CD4-positive, alpha-beta memory T cell (primary cell): ENCODE measurements around the gene RSL1D1. TPM values are rescaled to one million over a fixed set of nuclear protein-coding genes. Genes with fewer than 3 reads are reported as not detected.
"Not testable (repeated sequence)": the region's sequence is repeated elsewhere in the genome, so short reads cannot be mapped to it uniquely, and the experiment has no call there.

Experiments
- CTCF ChIA-PET: fragments of 350-600 bp; sonication (Branson Sonifier 250); formaldehyde crosslinking; loops from one replicate; lab custom pipeline; 2021; ENCODE audit warnings: inconsistent platforms; ENCODE audit not compliant: partially characterized antibody; lab: Charles Lee
- POLR2A ChIA-PET: fragments of 350-600 bp; sonication (Branson Sonifier 250); formaldehyde crosslinking; loops from one replicate; lab custom pipeline; 2021; ENCODE audit not compliant: partially characterized antibody; lab: Charles Lee
- DNase-seq, 5 donors: peaks; one replicate each; pipeline versions ENCODE4 v3.0.0 to v3.0.0-alpha.2; 2020 to 2022; ENCODE audit warnings: mixed read lengths in 1 of 5
- H3K27ac ChIP-seq: one replicate; pipeline ENCODE4 v1.7.0; 2013; ENCODE audit warnings: low read depth, low read length
- H3K27me3 ChIP-seq: 2 replicates; pipeline ENCODE4 v1.7.0; 2013; ENCODE audit warnings: mild to moderate bottlenecking, low read length, moderate library complexity; ENCODE audit not compliant: insufficient read depth
- H3K36me3 ChIP-seq: 2 replicates; pipeline ENCODE4 v1.7.0; 2013; ENCODE audit warnings: mild to moderate bottlenecking, low read length, moderate library complexity; ENCODE audit not compliant: insufficient read depth
- H3K4me1 ChIP-seq: 2 replicates; pipeline ENCODE4 v1.7.0; 2013; ENCODE audit warnings: mild to moderate bottlenecking, low read length, moderate library complexity; ENCODE audit not compliant: insufficient read depth
- H3K4me3 ChIP-seq, 2 donors: one replicate each; pipeline ENCODE4 v1.7.0; 2013; ENCODE audit warnings: low read length in 2 of 2, mild to moderate bottlenecking in 1 of 2
- H3K9me3 ChIP-seq, 2 donors: one replicate each; pipeline ENCODE4 v1.7.0; 2013; ENCODE audit warnings: low read length in 2 of 2, control low read depth in 1 of 2; ENCODE audit not compliant: control insufficient read depth in 1 of 2
- H3K27ac Mint-ChIP-seq, 7 donors: one replicate each; pipeline ENCODE4 v1.8.0; 2020 to 2021; ENCODE audit warnings: mixed read lengths in 7 of 7, mild to moderate bottlenecking in 6 of 7, inconsistent platforms in 3 of 7, moderate library complexity in 3 of 7
- H3K27me3 Mint-ChIP-seq, 2 donors: one replicate each; pipeline ENCODE4 v1.8.0; 2020 to 2021; ENCODE audit warnings: mixed read lengths in 2 of 2
- H3K36me3 Mint-ChIP-seq, 2 donors: one replicate each; pipeline ENCODE4 v1.8.0; 2020 to 2021; ENCODE audit warnings: mixed read lengths in 2 of 2, inconsistent platforms in 1 of 2, mild to moderate bottlenecking in 1 of 2
- H3K4me1 Mint-ChIP-seq, 4 donors: one replicate each; pipeline ENCODE4 v1.8.0; 2020 to 2021; ENCODE audit warnings: mixed read lengths in 4 of 4, mild to moderate bottlenecking in 1 of 4
- H3K4me3 Mint-ChIP-seq, 8 donors: one replicate each; pipeline ENCODE4 v1.8.0; 2020 to 2021; ENCODE audit warnings: mixed read lengths in 8 of 8, mild to moderate bottlenecking in 7 of 8, moderate library complexity in 6 of 8, inconsistent platforms in 3 of 8
- H3K9me3 Mint-ChIP-seq, 8 donors: one replicate each; pipeline ENCODE4 v1.8.0; 2020 to 2021; ENCODE audit warnings: mixed read lengths in 8 of 8, mild to moderate bottlenecking in 5 of 8, inconsistent platforms in 3 of 8, moderate library complexity in 1 of 8
- intact Hi-C: fragments of 100-400 bp; cut with micrococcal nuclease; formaldehyde crosslinking; loops from one replicate; pipeline ENCODE4 v1.15.1; 2023
- polyA plus RNA-seq, 2 donors: library from polyadenylated mRNA; unstranded; fragments of 300-500 nt; fragmentation: Illumina TruSeq; gene quantifications; one replicate each; pipeline ENCODE4 v1.2.3, GENCODE V29; 2021
- total RNA-seq, 2 experiments: library from RNA; stranded (reverse); gene quantifications; one replicate each; pipeline ENCODE4 v1.2.3, GENCODE V29; 2021

Gene RSL1D1
- total and polyA plus RNA-seq, 4 experiments from 2014 or later, result 124 to 325 (median 193) TPM

- H3K36me3 ChIP-seq, result peaks cover 4% of the 10 kb centered on the region
- CTCF ChIA-PET, result interaction anchor here (0.6 to 1.4 kb wide), 3 partner anchors 11 to 77 kb away, joined by 3 to 4 read pairs (median 3); no protein-coding TSS in a partner anchor
- H3K4me1 ChIP-seq, result peaks cover 76% of the 10 kb centered on the region
- no peaks in the 10 kb centered on the region for H3K9me3 ChIP-seq
- DNase-seq, result peak in 1 of 5 donors; percentile 50
- peaks cover 0 to 3% (median 0%) of the 10 kb centered on the region in 8 donors for H3K9me3 Mint-ChIP-seq
- peak overlapping the region in 5 of 8 donors; percentile 34 to 70 (median 56) for H3K4me3 Mint-ChIP-seq
- H3K27me3 Mint-ChIP-seq, result no peaks in the 10 kb centered on the region
- H3K27ac Mint-ChIP-seq, result peak overlapping the region; percentile 73 to 99 (median 79)
- no peak overlapping the region for H3K4me3 ChIP-seq
- H3K36me3 Mint-ChIP-seq, result peaks cover 0 to 42% of the 10 kb centered on the region in 2 donors
- intact Hi-C loops, result no loop called here
- H3K27me3 ChIP-seq, result no peaks in the 10 kb centered on the region
- POLR2A ChIA-PET, result interaction anchor here (0.6 to 7.7 kb wide), 5 partner anchors 9 to 49 kb away, joined by 3 to 155 read pairs (median 4); partner anchors contain the start of gene TXNDC11
- H3K4me1 Mint-ChIP-seq, result peaks cover 48 to 79% (median 62%) of the 10 kb centered on the region in 4 donors
- peak overlapping the region; percentile 24 for H3K27ac ChIP-seq
These were observed 58.7 kb downstream of the RSL1D1 start for GRCh38 chr16:11792410-11793241.

GRCh38 chr16:11791144-11791828 lies 60.1 kb downstream of the RSL1D1 start:
- H3K27ac Mint-ChIP-seq, result peak overlapping the region; percentile 53 to 96 (median 86)
- H3K27me3 ChIP-seq, result no peaks in the 10 kb centered on the region
- POLR2A ChIA-PET, result interaction anchor here (1.7 to 3.1 kb wide), 3 partner anchors 9 to 49 kb away, joined by 4 to 18 read pairs (median 8); partner anchors contain the start of gene TXNDC11
- H3K36me3 ChIP-seq, result peaks cover 4% of the 10 kb centered on the region
- DNase-seq, result no peak
- H3K36me3 Mint-ChIP-seq, result peaks cover 0 to 38% of the 10 kb centered on the region in 2 donors
- CTCF ChIA-PET, result interaction anchor here (0.6 to 1.2 kb wide), 4 partner anchors 9 to 1274 kb away, joined by 3 read pairs; no protein-coding TSS in a partner anchor
- no peaks in the 10 kb centered on the region for H3K27me3 Mint-ChIP-seq
- peak overlapping the region; percentile 1 for H3K27ac ChIP-seq
- peaks cover 0 to 3% (median 0%) of the 10 kb centered on the region in 8 donors for H3K9me3 Mint-ChIP-seq
- H3K4me1 Mint-ChIP-seq, result peaks cover 58 to 85% (median 73%) of the 10 kb centered on the region in 4 donors
- peaks cover 89% of the 10 kb centered on the region for H3K4me1 ChIP-seq
- H3K4me3 Mint-ChIP-seq, result peak overlapping the region in 3 of 8 donors; percentile 5 to 34 (median 16)
- intact Hi-C loops, result no loop called here
- H3K9me3 ChIP-seq, result no peaks in the 10 kb centered on the region
- H3K4me3 ChIP-seq, result no peak overlapping the region

GRCh38 chr16:11788914-11789313 lies 62.4 kb downstream of the RSL1D1 start:
- intact Hi-C loops, result no loop called here
- Histone ChIP-seq H3K27ac (no peak overlapping the region), H3K36me3 (peaks cover 4% of the 10 kb centered on the region), H3K9me3 (no peaks in the 10 kb centered on the region), H3K4me1 (peaks cover 89% of the 10 kb centered on the region), H3K27me3 (no peaks in the 10 kb centered on the region), H3K4me3 (no peak overlapping the region)
- Mint-ChIP-seq H3K4me3 (peak overlapping the region in 1 of 8 donors; percentile 9), H3K36me3 (peaks cover 0 to 19% of the 10 kb centered on the region in 2 donors), H3K27ac (peak overlapping the region in 6 of 7 donors; percentile 15 to 93 (median 73)), H3K27me3 (no peaks in the 10 kb centered on the region), H3K4me1 (peaks cover 46 to 76% (median 61%) of the 10 kb centered on the region in 4 donors), H3K9me3 (no peaks in the 10 kb centered on the region)
- ChIA-PET POLR2A (interaction anchor here (1.1 kb wide), 1 partner anchor 9 kb away, joined by 3 read pairs; the partner anchor contains the start of gene ZC3H7A), CTCF (interaction anchor here (1.1 kb wide), 1 partner anchor 10 kb away, joined by 3 read pairs; no protein-coding TSS in a partner anchor)
- peak in 1 of 5 donors; percentile 32 for DNase-seq

GRCh38 chr16:11784980-11785599 lies 66.3 kb downstream of the RSL1D1 start:
- Histone ChIP-seq H3K27ac (peak overlapping the region; percentile 33), H3K4me1 (peaks cover 89% of the 10 kb centered on the region)
- H3K4me3 ChIP-seq, H3K9me3 Mint-ChIP-seq, H3K27me3 Mint-ChIP-seq, DNase-seq, H3K4me3 Mint-ChIP-seq, H3K27me3 ChIP-seq, H3K9me3 ChIP-seq, H3K36me3 ChIP-seq, intact Hi-C loops: not testable (repeated sequence)
- CTCF ChIA-PET, result interaction anchor here (1.1 to 3.3 kb wide), 4 partner anchors 8 to 283 kb away, joined by 4 to 24 read pairs (median 4); partner anchors contain the start of gene ZC3H7A
- Mint-ChIP-seq H3K27ac (peak overlapping the region in 6 of 7 donors; percentile 53 to 97 (median 85)), H3K36me3 (peaks cover 0 to 19% of the 10 kb centered on the region in 2 donors), H3K4me1 (peaks cover 44 to 74% (median 60%) of the 10 kb centered on the region in 4 donors)
- POLR2A ChIA-PET, result interaction anchor here (3.5 to 8.3 kb wide), 2 partner anchors 12 to 42 kb away, joined by 21 to 155 read pairs; partner anchors contain the start of genes TXNDC11 and ZC3H7A

- CTCF ChIA-PET, result interaction anchor here (0.7 to 3.3 kb wide), 4 partner anchors 9 to 284 kb away, joined by 4 to 24 read pairs (median 4); partner anchors contain the start of gene ZC3H7A
- H3K27me3 Mint-ChIP-seq, H3K9me3 ChIP-seq, intact Hi-C loops, DNase-seq, H3K27me3 ChIP-seq, H3K36me3 ChIP-seq, H3K4me3 ChIP-seq, H3K9me3 Mint-ChIP-seq: not testable (repeated sequence)
- peak overlapping the region in 3 of 8 donors; percentile 20 to 57 (median 34) for H3K4me3 Mint-ChIP-seq
- H3K27ac Mint-ChIP-seq, result peak overlapping the region in 6 of 7 donors; percentile 48 to 97 (median 82)
- H3K27ac ChIP-seq, result peak overlapping the region; percentile 96
- peaks cover 84% of the 10 kb centered on the region for H3K4me1 ChIP-seq
- H3K36me3 Mint-ChIP-seq, result peaks cover 0 to 23% of the 10 kb centered on the region in 2 donors
- POLR2A ChIA-PET, result interaction anchor here (0.9 to 8.3 kb wide), 3 partner anchors 8 to 41 kb away, joined by 3 to 155 read pairs (median 21); partner anchors contain the start of genes TXNDC11 and ZC3H7A
- peaks cover 43 to 72% (median 58%) of the 10 kb centered on the region in 4 donors for H3K4me1 Mint-ChIP-seq
These were observed 67.0 kb downstream of the RSL1D1 start for GRCh38 chr16:11784381-11784780.

- Histone ChIP-seq H3K4me3 (peak overlapping the region in 1 of 2 donors; percentile 58), H3K9me3 (no peaks in the 10 kb centered on the region), H3K4me1 (peaks cover 80% of the 10 kb centered on the region), H3K27ac (peak overlapping the region; percentile 96), H3K36me3 (no peaks in the 10 kb centered on the region), H3K27me3 (no peaks in the 10 kb centered on the region)
- Mint-ChIP-seq H3K27ac (peak overlapping the region; percentile 97 to 100 (median 98)), H3K9me3 (no peaks in the 10 kb centered on the region), H3K4me1 (peaks cover 43 to 71% (median 57%) of the 10 kb centered on the region in 4 donors), H3K27me3 (no peaks in the 10 kb centered on the region), H3K4me3 (peak overlapping the region; percentile 82 to 90 (median 86)), H3K36me3 (peaks cover 0 to 24% of the 10 kb centered on the region in 2 donors)
- POLR2A ChIA-PET, result interaction anchor here (0.9 to 8.3 kb wide), 3 partner anchors 8 to 41 kb away, joined by 3 to 155 read pairs (median 21); partner anchors contain the start of genes TXNDC11 and ZC3H7A
- intact Hi-C loops, result no loop called here
- CTCF ChIA-PET, result interaction anchor here (0.7 to 3.3 kb wide), 3 partner anchors 10 to 284 kb away, joined by 4 to 24 read pairs (median 4); partner anchors contain the start of gene ZC3H7A
- DNase-seq, result no peak
These were observed 67.3 kb downstream of the RSL1D1 start for GRCh38 chr16:11784038-11784369.
